Measurements from ENCODE around the gene PNPT1.
"Not testable (repeated sequence)": the region's sequence is repeated elsewhere in the genome, so short reads cannot be mapped to it uniquely, and the experiment has no call there.

Gene PNPT1

GRCh38 chr2:55693181-55694125 lies at the start of gene PNPT1:
TSS of gene PNPT1 (minus strand) at chr2:55693844. CDS start at chr2:55693823, 21 bp downstream.
- Histone ChIP-seq H4K20me1 (ENCODE audit: control insufficient read depth, insufficient read depth, low read depth, low read length) (peaks cover 6% of the 10 kb centered on the region; the same call in 1 of the 2 replicates), H3F3A (ENCODE audit: control insufficient read depth, insufficient read depth) (no peaks in the 10 kb centered on the region), H3K4me2 (ENCODE audit: low read length) (peak within 1 kb of the TSS; percentile 82), H3K36me3 (ENCODE audit: control insufficient read depth, low read length) (peaks cover 29% of the 10 kb centered on the region), H3K79me2 (ENCODE audit: control insufficient read depth, low read length) (peaks cover 55% of the 10 kb centered on the region), H3K4me1 (ENCODE audit: control insufficient read depth, low read length) (peaks cover 22% of the 10 kb centered on the region), H3K9me2 (replicated peaks; ENCODE audit: control insufficient read depth, low read length) (no peaks in the 10 kb centered on the region), H3K27ac (ENCODE audit: low read depth, low read length) (peak within 1 kb of the TSS; percentile 34; the same call in 1 of the 2 replicates), H3K4me3 (ENCODE audit: low read length) (peak within 1 kb of the TSS; percentile 100), H3K27me3 (ENCODE audit: control insufficient read depth, low read length) (no peaks in the 10 kb centered on the region; the same call in 1 of the 2 replicates), H3K9me3 (ENCODE audit: control insufficient read depth, insufficient read depth, low read length) (no peaks in the 10 kb centered on the region)
- TF ChIP-seq CTCF (IDR thresholded peaks at IDR 0.05; ENCODE audit: low read depth, low read length, poor library complexity, severe bottlenecking) (no peak), EZH2phosphoT487 (IDR thresholded peaks at IDR 0.05; ENCODE audit: borderline replicate concordance, low read length) (no peak)

- no peaks in the 10 kb centered on the region for H4K20me1 ChIP-seq (ENCODE audit: control insufficient read depth, insufficient read depth, low read depth, low read length)
- H3K27ac ChIP-seq (ENCODE audit: low read depth, low read length) = no peak overlapping the region
- H3K4me3 ChIP-seq (ENCODE audit: low read length) = no peak overlapping the region
- no peaks in the 10 kb centered on the region for H3K4me1 ChIP-seq (ENCODE audit: control insufficient read depth, low read length)
- no peaks in the 10 kb centered on the region for H3K9me3 ChIP-seq (ENCODE audit: control insufficient read depth, insufficient read depth, low read length)
- no peaks in the 10 kb centered on the region for H3K27me3 ChIP-seq (ENCODE audit: control insufficient read depth, low read length)
- H3K4me2 ChIP-seq (ENCODE audit: low read length) = no peak overlapping the region
- no peaks in the 10 kb centered on the region for H3K36me3 ChIP-seq (ENCODE audit: control insufficient read depth, low read length)
- H3F3A ChIP-seq (ENCODE audit: control insufficient read depth, insufficient read depth) = no peaks in the 10 kb centered on the region
- no peak for TF ChIP-seq EZH2phosphoT487 (IDR thresholded peaks at IDR 0.05; ENCODE audit: borderline replicate concordance, low read length)
- TF ChIP-seq CTCF (IDR thresholded peaks at IDR 0.05; ENCODE audit: low read depth, low read length, poor library complexity, severe bottlenecking) = no peak
- no peaks in the 10 kb centered on the region for H3K79me2 ChIP-seq (ENCODE audit: control insufficient read depth, low read length)
- no peaks in the 10 kb centered on the region for H3K9me2 ChIP-seq (replicated peaks; ENCODE audit: control insufficient read depth, low read length)
These were observed 49.4 kb upstream of the PNPT1 start for GRCh38 chr2:55742996-55743395.

GRCh38 chr2:55736019-55736536 lies 42.4 kb upstream of the PNPT1 start:
- not testable (repeated sequence) for H4K20me1 ChIP-seq (ENCODE audit: control insufficient read depth, insufficient read depth, low read depth, low read length); H3K27me3 ChIP-seq (ENCODE audit: control insufficient read depth, low read length); H3K4me2 ChIP-seq (ENCODE audit: low read length); H3K36me3 ChIP-seq (ENCODE audit: control insufficient read depth, low read length); H3K4me1 ChIP-seq (ENCODE audit: control insufficient read depth, low read length); H3K9me3 ChIP-seq (ENCODE audit: control insufficient read depth, insufficient read depth, low read length); H3K27ac ChIP-seq (ENCODE audit: low read depth, low read length); H3K4me3 ChIP-seq (ENCODE audit: low read length); H3F3A ChIP-seq (ENCODE audit: control insufficient read depth, insufficient read depth); H3K9me2 ChIP-seq (replicated peaks; ENCODE audit: control insufficient read depth, low read length); H3K79me2 ChIP-seq (ENCODE audit: control insufficient read depth, low read length)

- Histone ChIP-seq H3K9me3 (ENCODE audit: control insufficient read depth, insufficient read depth, low read length) (no peaks in the 10 kb centered on the region), H3K4me3 (ENCODE audit: low read length) (no peak overlapping the region), H4K20me1 (ENCODE audit: control insufficient read depth, insufficient read depth, low read depth, low read length) (no peaks in the 10 kb centered on the region), H3K9me2 (replicated peaks; ENCODE audit: control insufficient read depth, low read length) (no peaks in the 10 kb centered on the region), H3K27ac (ENCODE audit: low read depth, low read length) (no peak overlapping the region), H3F3A (ENCODE audit: control insufficient read depth, insufficient read depth) (no peaks in the 10 kb centered on the region), H3K4me2 (ENCODE audit: low read length) (no peak overlapping the region), H3K27me3 (ENCODE audit: control insufficient read depth, low read length) (no peaks in the 10 kb centered on the region), H3K79me2 (ENCODE audit: control insufficient read depth, low read length) (no peaks in the 10 kb centered on the region), H3K4me1 (ENCODE audit: control insufficient read depth, low read length) (no peaks in the 10 kb centered on the region), H3K36me3 (ENCODE audit: control insufficient read depth, low read length) (no peaks in the 10 kb centered on the region)
- TF ChIP-seq EZH2phosphoT487 (IDR thresholded peaks at IDR 0.05; ENCODE audit: borderline replicate concordance, low read length) (no peak), CTCF (IDR thresholded peaks at IDR 0.05; ENCODE audit: low read depth, low read length, poor library complexity, severe bottlenecking) (no peak)
These were observed 41.1 kb upstream of the PNPT1 start for GRCh38 chr2:55734726-55735125.

Measured in DOHH2 (cell line).